SK-N-SH (cell line): ENCODE measurements around the gene RFX2.

Experiments
- CTCF ChIP-seq: fragments of 200-600 bp; sonication (generic); IDR thresholded peaks from 2 replicates; pipeline ENCODE4 v1.6.1; 2017; ENCODE audit warnings: antibody characterized with exemption, mild to moderate bottlenecking, moderate library complexity
- TEAD4 ChIP-seq: IDR thresholded peaks from 2 replicates; pipeline ENCODE4 v1.4.0; 2012; ENCODE audit warnings: mild to moderate bottlenecking, borderline replicate concordance; ENCODE audit not compliant: insufficient read depth
- YY1 ChIP-seq: IDR thresholded peaks from 2 replicates; pipeline ENCODE4 v1.4.0; 2012; ENCODE audit warnings: low read depth, mild to moderate bottlenecking

GRCh38 chr19:6101991-6102390 is 8.3 kb downstream of the RFX2 start:
- TF ChIP-seq CTCF (no peak), TEAD4 (no peak), YY1 (no peak)
